WTC11 (cell line): Measurements from ENCODE around the gene NINJ2. TPM values are rescaled to one million over a fixed set of nuclear protein-coding genes. Genes with fewer than 3 reads are reported as not detected.
"Not testable (repeated sequence)": the region's sequence is repeated elsewhere in the genome, so short reads cannot be mapped to it uniquely, and the experiment has no call there.

Source experiments
- ATAC-seq: fragments of 200-7000 bp; cut with Tn5 transposase; 2 replicates; pipeline ENCODE4 v1.10.0; 2021; ENCODE audit warnings: mild to moderate bottlenecking, moderate library complexity
- CTCF ChIA-PET: fragments of 300-600 bp; sonication (Branson Sonifier 250); formaldehyde crosslinking; loops from one replicate; lab custom pipeline; 2021; ENCODE audit warnings: antibody characterized with exemption; lab: Charles Lee
- POLR2A ChIA-PET: fragments of 350-600 bp; sonication (Branson Sonifier 250); formaldehyde crosslinking; loops from one replicate; lab custom pipeline; 2021; ENCODE audit warnings: antibody characterized with exemption; lab: Charles Lee
- DNase-seq: peaks from one replicate; pipeline ENCODE4 v3.0.0; 2021; ENCODE audit warnings: low spot score
- H3K27ac Mint-ChIP-seq: 2 replicates; pipeline ENCODE4 v1.8.0; 2021; ENCODE audit warnings: mixed read lengths
- H3K27me3 Mint-ChIP-seq: 2 replicates; pipeline ENCODE4 v1.8.0; 2021; ENCODE audit warnings: low read depth, mild to moderate bottlenecking, moderate library complexity, mixed read lengths
- H3K36me3 Mint-ChIP-seq: 2 replicates; pipeline ENCODE4 v1.8.0; 2021; ENCODE audit warnings: mixed read lengths
- H3K4me1 Mint-ChIP-seq: 2 replicates; pipeline ENCODE4 v1.8.0; 2022; ENCODE audit warnings: mixed read lengths
- H3K4me3 Mint-ChIP-seq: 2 replicates; pipeline ENCODE4 v1.8.0; 2021; ENCODE audit warnings: mild to moderate bottlenecking, moderate library complexity, mixed read lengths
- H3K9me3 Mint-ChIP-seq: 2 replicates; pipeline ENCODE4 v1.8.0; 2021; ENCODE audit warnings: mixed read lengths
- ATF2 ChIP-seq: sonication (generic); formaldehyde crosslinking; IDR thresholded peaks from 2 replicates; pipeline ENCODE4 v1.8.1; 2022; ENCODE audit warnings: low read depth, missing genetic modification reagents, borderline replicate concordance
- EMX1 ChIP-seq: fragments of 250-450 bp; sonication (Bioruptor Pico); IDR thresholded peaks from 2 replicates; pipeline ENCODE4 v1.8.0; 2021; ENCODE audit warnings: mild to moderate bottlenecking
- ERG ChIP-seq: fragments of 250-450 bp; sonication (Bioruptor Pico); IDR thresholded peaks from 2 replicates; pipeline ENCODE4 v1.8.0; 2021; ENCODE audit warnings: mild to moderate bottlenecking
- FOXP4 ChIP-seq: sonication (generic); formaldehyde crosslinking; IDR thresholded peaks from 2 replicates; pipeline ENCODE4 v1.8.0; 2022; ENCODE audit warnings: mild to moderate bottlenecking, missing genetic modification reagents
- GABPB1 ChIP-seq: sonication (generic); formaldehyde crosslinking; IDR thresholded peaks from 2 replicates; pipeline ENCODE4 v1.8.1; 2023; ENCODE audit warnings: mild to moderate bottlenecking, missing genetic modification reagents
- MXD4 ChIP-seq: fragments of 250-450 bp; sonication (Bioruptor Pico); IDR thresholded peaks from 2 replicates; pipeline ENCODE4 v1.8.0; 2021; ENCODE audit warnings: mild to moderate bottlenecking, moderate library complexity, borderline replicate concordance
- PREB ChIP-seq: sonication (generic); formaldehyde crosslinking; IDR thresholded peaks from 2 replicates; pipeline ENCODE4 v1.8.1; 2022; ENCODE audit warnings: mild to moderate bottlenecking, missing genetic modification reagents, moderate library complexity, borderline replicate concordance
- ZBTB43 ChIP-seq: sonication (generic); formaldehyde crosslinking; IDR thresholded peaks from 2 replicates; pipeline ENCODE4 v1.8.1; 2023; ENCODE audit warnings: mild to moderate bottlenecking, missing genetic modification reagents
- ZNF425 ChIP-seq: fragments of 250-450 bp; sonication (Bioruptor Pico); conservative IDR thresholded peaks from 2 replicates; pipeline ENCODE4 v1.9.0; 2021; ENCODE audit warnings: mild to moderate bottlenecking
- ZNF512 ChIP-seq: sonication (generic); formaldehyde crosslinking; IDR thresholded peaks from 2 replicates; pipeline ENCODE4 v1.8.1; 2022; ENCODE audit warnings: missing genetic modification reagents, borderline replicate concordance
- total RNA-seq: library from RNA; stranded (reverse); gene quantifications from 3 replicates; pipeline ENCODE4 v1.2.3, GENCODE V29; 2021

Gene NINJ2
- total RNA-seq, 1 experiment from 2014 or later = 0.42 TPM

- TF ChIP-seq ATF2 (CRISPR knock-in tag) (no peak), FOXP4 (no peak), EMX1 (CRISPR knock-in tag) (no peak), ZNF512 (CRISPR knock-in tag) (no peak)
Observed at GRCh38 chr12:709455-710020, 46.3 kb upstream of the NINJ2 start (continued).

GRCh38 chr12:708084-708483 lies 44.8 kb upstream of the NINJ2 start:
- H3K4me3 Mint-ChIP-seq, ATAC-seq, DNase-seq, POLR2A ChIA-PET, H3K27ac Mint-ChIP-seq, H3K36me3 Mint-ChIP-seq, H3K27me3 Mint-ChIP-seq, CTCF ChIA-PET, H3K9me3 Mint-ChIP-seq: not testable (repeated sequence)
- peaks cover 10% of the 10 kb centered on the region for H3K4me1 Mint-ChIP-seq

- no peak for DNase-seq
Observed at GRCh38 chr12:704516-705242, 41.4 kb upstream of the NINJ2 start.

More at GRCh38 chr12:704516-705242, 41.4 kb upstream of the NINJ2 start:
- CTCF ChIA-PET = no interaction called here
- Mint-ChIP-seq H3K4me3 (no peak overlapping the region), H3K27me3 (no peaks in the 10 kb centered on the region), H3K9me3 (peaks cover 6% of the 10 kb centered on the region)
- no peak for ATAC-seq
- no peak for TF ChIP-seq ZBTB43
- TF ChIP-seq MXD4 (CRISPR knock-in tag) = no peak
- TF ChIP-seq PREB = no peak
- TF ChIP-seq ERG (CRISPR knock-in tag) = no peak
- TF ChIP-seq ZNF425 (CRISPR knock-in tag) = no peak
- no peak for TF ChIP-seq GABPB1
- TF ChIP-seq, all 79 proteins: peak for 0
- POLR2A ChIA-PET = no interaction called here
- H3K4me1 Mint-ChIP-seq = peaks cover 14% of the 10 kb centered on the region
- H3K36me3 Mint-ChIP-seq = no peaks in the 10 kb centered on the region
- H3K27ac Mint-ChIP-seq = no peak overlapping the region
